ENCODE results near the gene NXPH1.

The NXPH1 gene

GRCh38 chr7:8437606-8438005 is 4.2 kb downstream of the NXPH1 start:
- no peak for DNase-seq

- no peak for DNase-seq
Measured at GRCh38 chr7:8440670-8441069, 7.3 kb downstream of the NXPH1 start.

GRCh38 chr7:8441106-8441965 is 7.9 kb downstream of the NXPH1 start:
- no peak for DNase-seq

GRCh38 chr7:8442051-8442813 is 8.8 kb downstream of the NXPH1 start:
- no peak for DNase-seq

GRCh38 chr7:8442814-8443304 is 9.4 kb downstream of the NXPH1 start:
- DNase-seq = no peak

- no peak for DNase-seq
Measured at GRCh38 chr7:8443576-8444467, 10.4 kb downstream of the NXPH1 start.

- DNase-seq = no peak
Measured at GRCh38 chr7:8444468-8444769, 11.0 kb downstream of the NXPH1 start.

- DNase-seq = no peak
Measured at GRCh38 chr7:8453535-8453934, 20.1 kb downstream of the NXPH1 start.

GRCh38 chr7:8455426-8455825 is 22.0 kb downstream of the NXPH1 start:
- no peak for DNase-seq

- DNase-seq = no peak
Measured at GRCh38 chr7:8462309-8462708, 28.9 kb downstream of the NXPH1 start.

- DNase-seq = no peak
Measured at GRCh38 chr7:8465338-8465737, 31.9 kb downstream of the NXPH1 start.

- DNase-seq = no peak
Measured at GRCh38 chr7:8480527-8480926, 47.1 kb downstream of the NXPH1 start.

GRCh38 chr7:8481096-8481495 is 47.7 kb downstream of the NXPH1 start:
- DNase-seq = no peak

- no peak for DNase-seq
Measured at GRCh38 chr7:8481752-8482446, 48.5 kb downstream of the NXPH1 start.

GRCh38 chr7:8490391-8491045 is 57.1 kb downstream of the NXPH1 start:
- no peak for DNase-seq

- DNase-seq = no peak
Measured at GRCh38 chr7:8491106-8491505, 57.7 kb downstream of the NXPH1 start.

GRCh38 chr7:8491544-8492489 is 58.4 kb downstream of the NXPH1 start:
- no peak for DNase-seq

GRCh38 chr7:8499128-8499527 is 65.7 kb downstream of the NXPH1 start:
- DNase-seq = no peak

GRCh38 chr7:8500286-8500685 is 66.9 kb downstream of the NXPH1 start:
- DNase-seq = no peak

- DNase-seq = no peak
Measured at GRCh38 chr7:8507566-8507965, 74.2 kb downstream of the NXPH1 start.

- DNase-seq = no peak
Measured at GRCh38 chr7:8509621-8510020, 76.2 kb downstream of the NXPH1 start.
